ENCODE results near the gene ENTHD1.
"Not testable (repeated sequence)": the region's sequence is repeated elsewhere in the genome, so short reads cannot be mapped to it uniquely, and the experiment has no call there.

The ENTHD1 gene

GRCh38 chr22:39925273-39925672 is 31.7 kb upstream of the ENTHD1 start:
- DNase-seq (ENCODE audit: low spot score): no peak

GRCh38 chr22:39924286-39924685 is 30.7 kb upstream of the ENTHD1 start:
- DNase-seq (ENCODE audit: low spot score): no peak

GRCh38 chr22:39923696-39924095 is 30.1 kb upstream of the ENTHD1 start:
- DNase-seq (ENCODE audit: low spot score): no peak

- no peak for DNase-seq (ENCODE audit: low spot score)
Measured at GRCh38 chr22:39920134-39920743, 26.7 kb upstream of the ENTHD1 start.

- no peak for DNase-seq (ENCODE audit: low spot score)
Measured at GRCh38 chr22:39917776-39918495, 24.4 kb upstream of the ENTHD1 start.

- DNase-seq (ENCODE audit: low spot score): no peak
Measured at GRCh38 chr22:39917197-39917643, 23.7 kb upstream of the ENTHD1 start.

GRCh38 chr22:39916496-39916895 is 22.9 kb upstream of the ENTHD1 start:
- peak; percentile 23 for DNase-seq (ENCODE audit: low spot score)

- peak; percentile 26 for DNase-seq (ENCODE audit: low spot score)
Measured at GRCh38 chr22:39915295-39915726, 21.8 kb upstream of the ENTHD1 start.

- no peak for DNase-seq (ENCODE audit: low spot score)
Measured at GRCh38 chr22:39914584-39914983, 21.0 kb upstream of the ENTHD1 start.

- DNase-seq (ENCODE audit: low spot score): no peak
Measured at GRCh38 chr22:39913886-39914285, 20.3 kb upstream of the ENTHD1 start.

- DNase-seq (ENCODE audit: low spot score): no peak
Measured at GRCh38 chr22:39913321-39913720, 19.8 kb upstream of the ENTHD1 start.

- no peak for DNase-seq (ENCODE audit: low spot score)
Measured at GRCh38 chr22:39910876-39911613, 17.5 kb upstream of the ENTHD1 start.

- no peak for DNase-seq (ENCODE audit: low spot score)
Measured at GRCh38 chr22:39908737-39909136, 15.2 kb upstream of the ENTHD1 start.

- no peak for DNase-seq (ENCODE audit: low spot score)
Measured at GRCh38 chr22:39908136-39908535, 14.6 kb upstream of the ENTHD1 start.

- no peak for DNase-seq (ENCODE audit: low spot score)
Measured at GRCh38 chr22:39907605-39908097, 14.1 kb upstream of the ENTHD1 start.

- DNase-seq (ENCODE audit: low spot score): no peak
Measured at GRCh38 chr22:39907047-39907446, 13.5 kb upstream of the ENTHD1 start.

GRCh38 chr22:39906207-39906606 is 12.6 kb upstream of the ENTHD1 start:
- DNase-seq (ENCODE audit: low spot score): no peak

- no peak for DNase-seq (ENCODE audit: low spot score)
Measured at GRCh38 chr22:39905687-39906086, 12.1 kb upstream of the ENTHD1 start.

- no peak for DNase-seq (ENCODE audit: low spot score)
Measured at GRCh38 chr22:39904862-39905261, 11.3 kb upstream of the ENTHD1 start.

GRCh38 chr22:39904024-39904423 is 10.5 kb upstream of the ENTHD1 start:
- not testable (repeated sequence) for DNase-seq (ENCODE audit: low spot score)

GRCh38 chr22:39901565-39902146 is 8.1 kb upstream of the ENTHD1 start:
- no peak for DNase-seq (ENCODE audit: low spot score)
